GM23338 (cell line): Measurements from ENCODE around the gene CARD16. TPM values are rescaled to one million over a fixed set of nuclear protein-coding genes. Genes with fewer than 3 reads are reported as not detected.

Experiments used
- ATAC-seq: fragments of 200-7000 bp; cut with Tn5 transposase; 3 replicates; pipeline ENCODE4 v1.9.1; 2020
- DNase-seq: peaks from one replicate; pipeline ENCODE4 v3.0.0-alpha.2; 2015; ENCODE audit warnings: low spot score
- H2AFZ ChIP-seq: fragments of 200-600 bp; sonication (generic); 2 replicates; pipeline ENCODE4 v1.8.0; 2016; ENCODE audit warnings: antibody characterized with exemption, mild to moderate bottlenecking, moderate library complexity
- H3F3A ChIP-seq: fragments of 200-600 bp; sonication (generic); replicated peaks from 2 replicates; pipeline ENCODE4 v1.8.0; 2017; ENCODE audit warnings: antibody characterized with exemption, mixed run types, low read depth
- H3K27ac ChIP-seq: fragments of 200-600 bp; sonication (generic); 2 replicates; pipeline ENCODE4 v1.6.1; 2016; ENCODE audit warnings: low read depth
- H3K27me3 ChIP-seq: fragments of 200-600 bp; sonication (generic); 2 replicates; pipeline ENCODE4 v1.8.0; 2016; ENCODE audit warnings: mild to moderate bottlenecking, mixed run types, moderate library complexity; ENCODE audit not compliant: insufficient read depth
- H3K36me3 ChIP-seq: fragments of 200-600 bp; sonication (generic); 2 replicates; pipeline ENCODE4 v1.8.0; 2016; ENCODE audit warnings: mild to moderate bottlenecking; ENCODE audit not compliant: insufficient read depth
- H3K4me1 ChIP-seq: fragments of 200-600 bp; sonication (generic); 2 replicates; pipeline ENCODE4 v1.8.0; 2016; ENCODE audit warnings: mild to moderate bottlenecking, moderate library complexity; ENCODE audit not compliant: insufficient read depth
- H3K4me2 ChIP-seq: fragments of 200-600 bp; sonication (generic); 2 replicates; pipeline ENCODE4 v1.7.1; 2017; ENCODE audit warnings: mixed run types
- H3K4me3 ChIP-seq: fragments of 200-600 bp; sonication (generic); 2 replicates; pipeline ENCODE4 v1.6.1; 2016; ENCODE audit warnings: mixed run types
- H3K79me2 ChIP-seq: fragments of 200-600 bp; sonication (generic); replicated peaks from 2 replicates; pipeline ENCODE4 v1.8.0; 2017; ENCODE audit warnings: mild to moderate bottlenecking; ENCODE audit not compliant: insufficient read depth
- H3K9me2 ChIP-seq: fragments of 200-600 bp; sonication (generic); 2 replicates; pipeline ENCODE4 v1.8.0; 2017; ENCODE audit not compliant: insufficient read depth
- H4K20me1 ChIP-seq: fragments of 200-600 bp; sonication (generic); replicated peaks from 2 replicates; pipeline ENCODE4 v1.8.0; 2017; ENCODE audit warnings: mild to moderate bottlenecking; ENCODE audit not compliant: insufficient read depth
- H3K27ac Mint-ChIP-seq: 2 replicates; pipeline ENCODE4 v1.8.0; 2020; ENCODE audit warnings: inconsistent platforms, mild to moderate bottlenecking, moderate library complexity, mixed read lengths
- H3K27me3 Mint-ChIP-seq: 3 replicates; pipeline ENCODE4 v1.8.0; 2022; ENCODE audit warnings: low read depth, mild to moderate bottlenecking, moderate library complexity, mixed read lengths, inconsistent platforms; ENCODE audit not compliant: insufficient read depth, poor library complexity
- H3K36me3 Mint-ChIP-seq: 3 replicates; pipeline ENCODE4 v1.8.0; 2021; ENCODE audit warnings: low read depth, mild to moderate bottlenecking, inconsistent platforms, moderate library complexity, mixed read lengths
- H3K4me1 Mint-ChIP-seq: 3 replicates; pipeline ENCODE4 v1.8.0; 2020; ENCODE audit warnings: mild to moderate bottlenecking, inconsistent platforms, mixed read lengths
- H3K4me3 Mint-ChIP-seq: 3 replicates; pipeline ENCODE4 v1.8.0; 2021; ENCODE audit warnings: moderate library complexity, mild to moderate bottlenecking, inconsistent platforms, mixed read lengths
- H3K9me3 Mint-ChIP-seq: 3 replicates; pipeline ENCODE4 v1.8.0; 2020; ENCODE audit warnings: moderate library complexity, mild to moderate bottlenecking, inconsistent platforms, mixed read lengths
- CREB1 ChIP-seq: fragments of 250-450 bp; sonication (Bioruptor Pico); IDR thresholded peaks from 2 replicates; pipeline ENCODE4 v1.5.0; 2020; ENCODE audit warnings: low read depth, mild to moderate bottlenecking, moderate library complexity
- ETS1 ChIP-seq: IDR thresholded peaks from 2 replicates; pipeline ENCODE4 v1.6.1; 2016; ENCODE audit warnings: antibody characterized with exemption
- EZH2 ChIP-seq: fragments of 200-600 bp; sonication (generic); IDR thresholded peaks from one replicate; pipeline ENCODE4 v1.8.0; 2017; ENCODE audit warnings: antibody characterized with exemption, mild to moderate bottlenecking, low read depth; ENCODE audit not compliant: unreplicated experiment
- EZH2phosphoT487 ChIP-seq: fragments of 200-600 bp; sonication (generic); IDR thresholded peaks from one replicate; pipeline ENCODE4 v1.8.1; 2018; ENCODE audit warnings: antibody characterized with exemption; ENCODE audit not compliant: unreplicated experiment
- JUNB ChIP-seq: IDR thresholded peaks from one replicate; pipeline ENCODE4 v1.6.1; 2016; ENCODE audit warnings: antibody characterized with exemption; ENCODE audit not compliant: unreplicated experiment
- NANOG ChIP-seq: IDR thresholded peaks from 2 replicates; pipeline ENCODE4 v1.6.1; 2016; ENCODE audit warnings: antibody characterized with exemption, borderline replicate concordance
- POLR2AphosphoS5 ChIP-seq: IDR thresholded peaks from 2 replicates; pipeline ENCODE4 v1.6.1; 2016; ENCODE audit warnings: antibody characterized with exemption, low read depth
- REST ChIP-seq: IDR thresholded peaks from one replicate; pipeline ENCODE4 v1.6.1; 2018; ENCODE audit warnings: antibody characterized with exemption; ENCODE audit not compliant: unreplicated experiment
- STAT1 ChIP-seq: IDR thresholded peaks from one replicate; pipeline ENCODE4 v1.6.1; 2016; ENCODE audit warnings: antibody characterized with exemption; ENCODE audit not compliant: unreplicated experiment
- ZNF114 ChIP-seq: fragments of 250-450 bp; sonication (Bioruptor Pico); IDR thresholded peaks from 2 replicates; pipeline ENCODE4 v1.5.0; 2020; ENCODE audit warnings: mild to moderate bottlenecking, moderate library complexity
- ZNF331 ChIP-seq: fragments of 250-450 bp; sonication (Bioruptor Pico); IDR thresholded peaks from 2 replicates; pipeline ENCODE4 v1.5.0; 2020; ENCODE audit warnings: low read depth, mild to moderate bottlenecking, moderate library complexity
- polyA plus RNA-seq: library from polyadenylated mRNA; unstranded; fragments of >200 nt; fragmentation: Nextera tagmentation; extraction: Ambion mirVana; gene quantifications from 2 replicates; pipeline ENCODE4 v1.2.1, GENCODE V29; 2016
- total RNA-seq: library from RNA; depleted of rRNA; stranded (reverse); fragments of >200 nt; shearing (Covaris generic); gene quantifications from 2 replicates; pipeline ENCODE4 v1.2.3, GENCODE V29; 2014
- TF ChIP-seq, protein P1 (sequence below), 2 experiments: fragments of 200-600 bp in 1 of 2; sonication (generic) in 1 of 2; conservative IDR thresholded peaks; 2 replicates each; pipeline versions ENCODE4 v1.5.1 to v1.6.1; 2016 to 2017; ENCODE audit warnings: antibody characterized with exemption in 2 of 2, low read depth in 2 of 2, mild to moderate bottlenecking in 2 of 2, moderate library complexity in 1 of 2
- TF ChIP-seq, protein P2 (sequence below): fragments of 250-450 bp; sonication (Bioruptor Pico); IDR thresholded peaks from 2 replicates; pipeline ENCODE4 v1.5.0; 2020; ENCODE audit warnings: mild to moderate bottlenecking, moderate library complexity

The CARD16 gene
- total and polyA plus RNA-seq, 2 experiments from 2014 or later, result not detected

DNA sequence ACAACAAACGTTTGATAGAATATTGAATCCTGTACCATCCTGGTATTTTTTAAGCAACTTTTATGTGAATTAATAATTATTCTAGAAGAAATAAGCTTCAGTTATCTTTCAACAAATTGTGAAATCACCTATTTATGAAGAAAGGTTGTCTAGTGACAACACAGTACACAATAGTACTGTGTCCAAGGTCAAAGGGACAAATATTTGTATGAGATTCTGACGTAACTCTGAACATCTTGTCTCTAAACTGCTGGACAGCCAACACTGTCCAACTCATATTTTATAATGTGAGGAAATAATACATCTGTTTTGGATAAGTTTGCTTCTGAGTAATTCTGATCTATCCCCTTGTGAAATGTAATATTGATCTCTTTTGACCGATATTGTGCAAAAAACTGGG is 41.1 kb downstream of the CARD16 start:
- H3K4me1 Mint-ChIP-seq, result no peaks in the 10 kb centered on the region
- Histone ChIP-seq H3F3A (no peaks in the 10 kb centered on the region), H3K4me3 (no peak overlapping the region), H3K27me3 (no peaks in the 10 kb centered on the region), H3K36me3 (no peaks in the 10 kb centered on the region), H3K4me2 (no peak overlapping the region), H3K4me1 (no peaks in the 10 kb centered on the region), H4K20me1 (no peaks in the 10 kb centered on the region), H3K27ac (no peak overlapping the region), H3K9me2 (no peaks in the 10 kb centered on the region), H2AFZ (no peak overlapping the region), H3K79me2 (no peaks in the 10 kb centered on the region)
- ATAC-seq (no peak), DNase-seq (no peak)
- TF ChIP-seq ETS1 (no peak), ZNF114 (CRISPR knock-in tag) (no peak), NANOG (no peak), JUNB (no peak), EZH2 (no peak), POLR2AphosphoS5 (no peak), REST (no peak), EZH2phosphoT487 (no peak), CREB1 (no peak), ZNF331 (CRISPR knock-in tag) (no peak), STAT1 (no peak)
- TF ChIP-seq, protein P1, sequence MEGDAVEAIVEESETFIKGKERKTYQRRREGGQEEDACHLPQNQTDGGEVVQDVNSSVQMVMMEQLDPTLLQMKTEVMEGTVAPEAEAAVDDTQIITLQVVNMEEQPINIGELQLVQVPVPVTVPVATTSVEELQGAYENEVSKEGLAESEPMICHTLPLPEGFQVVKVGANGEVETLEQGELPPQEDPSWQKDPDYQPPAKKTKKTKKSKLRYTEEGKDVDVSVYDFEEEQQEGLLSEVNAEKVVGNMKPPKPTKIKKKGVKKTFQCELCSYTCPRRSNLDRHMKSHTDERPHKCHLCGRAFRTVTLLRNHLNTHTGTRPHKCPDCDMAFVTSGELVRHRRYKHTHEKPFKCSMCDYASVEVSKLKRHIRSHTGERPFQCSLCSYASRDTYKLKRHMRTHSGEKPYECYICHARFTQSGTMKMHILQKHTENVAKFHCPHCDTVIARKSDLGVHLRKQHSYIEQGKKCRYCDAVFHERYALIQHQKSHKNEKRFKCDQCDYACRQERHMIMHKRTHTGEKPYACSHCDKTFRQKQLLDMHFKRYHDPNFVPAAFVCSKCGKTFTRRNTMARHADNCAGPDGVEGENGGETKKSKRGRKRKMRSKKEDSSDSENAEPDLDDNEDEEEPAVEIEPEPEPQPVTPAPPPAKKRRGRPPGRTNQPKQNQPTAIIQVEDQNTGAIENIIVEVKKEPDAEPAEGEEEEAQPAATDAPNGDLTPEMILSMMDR (conservative IDR thresholded peaks at IDR 0.05; ENCODE audit: low read depth in 2 of 2), result no peak
- TF ChIP-seq, protein P2, sequence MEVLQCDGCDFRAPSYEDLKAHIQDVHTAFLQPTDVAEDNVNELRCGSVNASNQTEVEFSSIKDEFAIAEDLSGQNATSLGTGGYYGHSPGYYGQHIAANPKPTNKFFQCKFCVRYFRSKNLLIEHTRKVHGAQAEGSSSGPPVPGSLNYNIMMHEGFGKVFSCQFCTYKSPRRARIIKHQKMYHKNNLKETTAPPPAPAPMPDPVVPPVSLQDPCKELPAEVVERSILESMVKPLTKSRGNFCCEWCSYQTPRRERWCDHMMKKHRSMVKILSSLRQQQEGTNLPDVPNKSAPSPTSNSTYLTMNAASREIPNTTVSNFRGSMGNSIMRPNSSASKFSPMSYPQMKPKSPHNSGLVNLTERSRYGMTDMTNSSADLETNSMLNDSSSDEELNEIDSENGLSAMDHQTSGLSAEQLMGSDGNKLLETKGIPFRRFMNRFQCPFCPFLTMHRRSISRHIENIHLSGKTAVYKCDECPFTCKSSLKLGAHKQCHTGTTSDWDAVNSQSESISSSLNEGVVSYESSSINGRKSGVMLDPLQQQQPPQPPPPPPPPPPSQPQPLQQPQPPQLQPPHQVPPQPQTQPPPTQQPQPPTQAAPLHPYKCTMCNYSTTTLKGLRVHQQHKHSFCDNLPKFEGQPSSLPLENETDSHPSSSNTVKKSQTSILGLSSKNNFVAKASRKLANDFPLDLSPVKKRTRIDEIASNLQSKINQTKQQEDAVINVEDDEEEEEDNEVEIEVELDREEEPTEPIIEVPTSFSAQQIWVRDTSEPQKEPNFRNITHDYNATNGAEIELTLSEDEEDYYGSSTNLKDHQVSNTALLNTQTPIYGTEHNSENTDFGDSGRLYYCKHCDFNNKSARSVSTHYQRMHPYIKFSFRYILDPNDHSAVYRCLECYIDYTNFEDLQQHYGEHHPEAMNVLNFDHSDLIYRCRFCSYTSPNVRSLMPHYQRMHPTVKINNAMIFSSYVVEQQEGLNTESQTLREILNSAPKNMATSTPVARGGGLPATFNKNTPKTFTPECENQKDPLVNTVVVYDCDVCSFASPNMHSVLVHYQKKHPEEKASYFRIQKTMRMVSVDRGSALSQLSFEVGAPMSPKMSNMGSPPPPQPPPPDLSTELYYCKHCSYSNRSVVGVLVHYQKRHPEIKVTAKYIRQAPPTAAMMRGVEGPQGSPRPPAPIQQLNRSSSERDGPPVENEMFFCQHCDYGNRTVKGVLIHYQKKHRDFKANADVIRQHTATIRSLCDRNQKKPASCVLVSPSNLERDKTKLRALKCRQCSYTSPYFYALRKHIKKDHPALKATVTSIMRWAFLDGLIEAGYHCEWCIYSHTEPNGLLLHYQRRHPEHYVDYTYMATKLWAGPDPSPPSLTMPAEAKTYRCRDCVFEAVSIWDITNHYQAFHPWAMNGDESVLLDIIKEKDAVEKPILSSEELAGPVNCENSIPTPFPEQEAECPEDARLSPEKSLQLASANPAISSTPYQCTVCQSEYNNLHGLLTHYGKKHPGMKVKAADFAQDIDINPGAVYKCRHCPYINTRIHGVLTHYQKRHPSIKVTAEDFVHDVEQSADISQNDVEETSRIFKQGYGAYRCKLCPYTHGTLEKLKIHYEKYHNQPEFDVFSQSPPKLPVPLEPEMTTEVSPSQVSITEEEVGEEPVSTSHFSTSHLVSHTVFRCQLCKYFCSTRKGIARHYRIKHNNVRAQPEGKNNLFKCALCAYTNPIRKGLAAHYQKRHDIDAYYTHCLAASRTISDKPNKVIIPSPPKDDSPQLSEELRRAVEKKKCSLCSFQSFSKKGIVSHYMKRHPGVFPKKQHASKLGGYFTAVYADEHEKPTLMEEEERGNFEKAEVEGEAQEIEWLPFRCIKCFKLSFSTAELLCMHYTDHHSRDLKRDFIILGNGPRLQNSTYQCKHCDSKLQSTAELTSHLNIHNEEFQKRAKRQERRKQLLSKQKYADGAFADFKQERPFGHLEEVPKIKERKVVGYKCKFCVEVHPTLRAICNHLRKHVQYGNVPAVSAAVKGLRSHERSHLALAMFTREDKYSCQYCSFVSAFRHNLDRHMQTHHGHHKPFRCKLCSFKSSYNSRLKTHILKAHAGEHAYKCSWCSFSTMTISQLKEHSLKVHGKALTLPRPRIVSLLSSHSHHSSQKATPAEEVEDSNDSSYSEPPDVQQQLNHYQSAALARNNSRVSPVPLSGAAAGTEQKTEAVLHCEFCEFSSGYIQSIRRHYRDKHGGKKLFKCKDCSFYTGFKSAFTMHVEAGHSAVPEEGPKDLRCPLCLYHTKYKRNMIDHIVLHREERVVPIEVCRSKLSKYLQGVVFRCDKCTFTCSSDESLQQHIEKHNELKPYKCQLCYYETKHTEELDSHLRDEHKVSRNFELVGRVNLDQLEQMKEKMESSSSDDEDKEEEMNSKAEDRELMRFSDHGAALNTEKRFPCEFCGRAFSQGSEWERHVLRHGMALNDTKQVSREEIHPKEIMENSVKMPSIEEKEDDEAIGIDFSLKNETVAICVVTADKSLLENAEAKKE (CRISPR knock-in tag), result no peak
- H3K27me3 Mint-ChIP-seq, result peaks cover 4% of the 10 kb centered on the region
- no peak overlapping the region for H3K27ac Mint-ChIP-seq
- H3K36me3 Mint-ChIP-seq, result peaks cover 5% of the 10 kb centered on the region; the same call in 1 of the 3 replicates
- no peaks in the 10 kb centered on the region for H3K9me3 Mint-ChIP-seq
- no peak overlapping the region for H3K4me3 Mint-ChIP-seq
